Thoracic aorta (tissue), 2 donors: Measurements from ENCODE around the gene KCNA10. TPM values are rescaled to one million over a fixed set of nuclear protein-coding genes. Genes with fewer than 3 reads are reported as not detected.

ENCODE experiments used
- ATAC-seq: fragments of 150-250 bp; one replicate; pipeline ENCODE4 v1.8.0; 2017; ENCODE audit warnings: low read depth; ENCODE audit not compliant: insufficient number of reproducible peaks, low FRiP score
- DNase-seq: peaks from one replicate; pipeline ENCODE4 v3.0.0-alpha.2; 2020; ENCODE audit warnings: low spot score
- H3K27ac ChIP-seq, 2 donors: fragments of 200-600 bp; sonication (generic); 1 replicate in 1 of 2; 2 replicates in 1 of 2; pipeline ENCODE4 v1.5.1; 2016; ENCODE audit warnings: mild to moderate bottlenecking in 2 of 2, moderate library complexity in 2 of 2
- H3K27me3 ChIP-seq: fragments of 200-600 bp; sonication (generic); replicated peaks from 2 replicates; pipeline ENCODE4 v1.6.0; 2016; ENCODE audit warnings: mild to moderate bottlenecking; ENCODE audit not compliant: insufficient read depth
- H3K36me3 ChIP-seq: fragments of 200-600 bp; sonication (generic); one replicate; pipeline ENCODE4 v1.5.1; 2016
- H3K4me1 ChIP-seq, 2 donors: fragments of 200-600 bp; sonication (generic); 1 replicate in 1 of 2; 2 replicates in 1 of 2; pipeline versions ENCODE4 v1.5.1 to v1.6.0; 2016; ENCODE audit warnings: low read depth in 2 of 2, mild to moderate bottlenecking in 1 of 2; ENCODE audit not compliant: control insufficient read depth in 1 of 2
- H3K4me3 ChIP-seq: fragments of 200-600 bp; sonication (generic); 2 replicates; pipeline ENCODE4 v1.5.1; 2016; ENCODE audit warnings: mild to moderate bottlenecking
- H3K9me3 ChIP-seq: fragments of 200-600 bp; sonication (generic); 2 replicates; pipeline ENCODE4 v1.5.1; 2016
- total RNA-seq, 2 donors: library from RNA; depleted of rRNA; stranded (reverse); fragments of >200 nt; gene quantifications; one replicate each; pipeline versions ENCODE4 v1.1.0 to v1.2.3, GENCODE V29; 2016
- TF ChIP-seq, protein P1 (sequence below): fragments of 200-600 bp; sonication (generic); IDR thresholded peaks from one replicate; pipeline ENCODE4 v1.5.1; 2019; ENCODE audit warnings: antibody characterized with exemption

KCNA10 gene
- total RNA-seq, 2 donors from 2014 or later: not detected

DNA sequence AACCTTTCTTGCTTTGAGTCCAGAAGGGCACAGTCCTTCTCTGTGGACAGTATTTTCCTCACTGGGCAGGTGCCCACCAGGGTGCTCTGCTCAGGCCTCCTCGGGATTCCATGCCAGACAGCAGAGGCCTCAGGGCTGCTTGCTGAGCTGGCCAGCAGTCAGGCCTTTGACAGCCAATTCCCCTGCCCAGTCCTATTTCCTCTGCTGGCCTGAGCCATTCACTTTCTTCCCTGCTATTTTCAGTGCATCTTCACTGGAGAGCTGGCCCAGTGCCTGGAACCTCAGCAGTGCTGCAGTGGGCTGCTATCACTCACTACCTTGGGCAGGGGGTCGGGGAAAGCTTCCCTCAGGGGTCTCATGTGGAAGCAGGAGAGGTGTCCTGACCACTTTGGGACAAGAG, 33.2 kb downstream of the KCNA10 start:
- H3K27me3 ChIP-seq: no peaks in the 10 kb centered on the region
- no peak overlapping the region for H3K4me3 ChIP-seq
- no peaks in the 10 kb centered on the region for H3K36me3 ChIP-seq
- no peak overlapping the region for H3K27ac ChIP-seq
- DNase-seq (no peak), ATAC-seq (no peak)
- TF ChIP-seq, protein P1, sequence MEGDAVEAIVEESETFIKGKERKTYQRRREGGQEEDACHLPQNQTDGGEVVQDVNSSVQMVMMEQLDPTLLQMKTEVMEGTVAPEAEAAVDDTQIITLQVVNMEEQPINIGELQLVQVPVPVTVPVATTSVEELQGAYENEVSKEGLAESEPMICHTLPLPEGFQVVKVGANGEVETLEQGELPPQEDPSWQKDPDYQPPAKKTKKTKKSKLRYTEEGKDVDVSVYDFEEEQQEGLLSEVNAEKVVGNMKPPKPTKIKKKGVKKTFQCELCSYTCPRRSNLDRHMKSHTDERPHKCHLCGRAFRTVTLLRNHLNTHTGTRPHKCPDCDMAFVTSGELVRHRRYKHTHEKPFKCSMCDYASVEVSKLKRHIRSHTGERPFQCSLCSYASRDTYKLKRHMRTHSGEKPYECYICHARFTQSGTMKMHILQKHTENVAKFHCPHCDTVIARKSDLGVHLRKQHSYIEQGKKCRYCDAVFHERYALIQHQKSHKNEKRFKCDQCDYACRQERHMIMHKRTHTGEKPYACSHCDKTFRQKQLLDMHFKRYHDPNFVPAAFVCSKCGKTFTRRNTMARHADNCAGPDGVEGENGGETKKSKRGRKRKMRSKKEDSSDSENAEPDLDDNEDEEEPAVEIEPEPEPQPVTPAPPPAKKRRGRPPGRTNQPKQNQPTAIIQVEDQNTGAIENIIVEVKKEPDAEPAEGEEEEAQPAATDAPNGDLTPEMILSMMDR: no peak
- H3K9me3 ChIP-seq: no peaks in the 10 kb centered on the region
- no peaks in the 10 kb centered on the region for H3K4me1 ChIP-seq

DNA sequence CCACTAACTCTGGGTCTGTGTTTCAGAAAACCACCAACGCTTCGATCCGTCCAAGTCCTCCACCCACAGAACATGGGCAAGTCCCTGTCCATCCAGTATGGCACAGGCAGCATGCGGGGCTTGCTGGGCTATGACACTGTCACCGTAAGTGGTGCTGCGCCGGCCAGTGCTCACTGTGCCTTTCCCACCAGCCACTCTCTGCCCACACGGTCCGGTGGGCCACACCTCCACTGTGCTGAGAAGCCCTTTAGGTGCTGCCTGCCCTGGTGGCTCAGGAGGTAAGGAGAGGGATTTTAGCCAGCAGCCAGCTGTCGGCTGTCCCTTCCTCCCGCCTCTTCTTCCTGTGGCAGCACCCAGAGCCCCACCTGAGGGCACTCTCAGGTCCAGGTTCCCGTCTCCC, 34.2 kb downstream of the KCNA10 start:
- Histone ChIP-seq H3K9me3 (no peaks in the 10 kb centered on the region), H3K4me1 (no peaks in the 10 kb centered on the region), H3K27ac (no peak overlapping the region), H3K36me3 (no peaks in the 10 kb centered on the region), H3K4me3 (no peak overlapping the region), H3K27me3 (no peaks in the 10 kb centered on the region)
- no peak for ATAC-seq
- no peak for DNase-seq
- TF ChIP-seq, protein P1: no peak

DNA sequence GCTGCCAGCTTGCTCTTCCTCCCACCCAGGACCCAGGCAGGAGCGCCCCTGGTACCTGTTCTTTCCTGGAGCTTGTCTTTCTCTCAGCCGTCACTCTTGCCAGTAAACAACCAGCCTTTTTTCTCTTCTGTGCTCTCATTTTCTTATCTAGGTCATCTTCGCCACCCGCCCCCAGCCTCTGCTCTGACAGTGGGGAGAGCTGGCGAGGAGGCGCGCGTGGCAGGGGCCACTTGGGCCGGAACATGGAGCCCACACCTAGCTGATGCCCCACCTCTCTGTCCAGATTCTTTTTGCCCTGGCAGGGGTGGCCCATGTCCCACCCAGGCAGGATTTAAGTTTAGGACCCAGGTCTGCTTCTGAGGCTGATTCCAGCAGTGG, 35.7 kb downstream of the KCNA10 start:
- TF ChIP-seq, protein P1: no peak
- Histone ChIP-seq H3K27ac (no peak overlapping the region), H3K27me3 (no peaks in the 10 kb centered on the region), H3K36me3 (no peaks in the 10 kb centered on the region), H3K4me1 (no peaks in the 10 kb centered on the region), H3K4me3 (no peak overlapping the region), H3K9me3 (no peaks in the 10 kb centered on the region)
- DNase-seq: no peak
- no peak for ATAC-seq

DNA sequence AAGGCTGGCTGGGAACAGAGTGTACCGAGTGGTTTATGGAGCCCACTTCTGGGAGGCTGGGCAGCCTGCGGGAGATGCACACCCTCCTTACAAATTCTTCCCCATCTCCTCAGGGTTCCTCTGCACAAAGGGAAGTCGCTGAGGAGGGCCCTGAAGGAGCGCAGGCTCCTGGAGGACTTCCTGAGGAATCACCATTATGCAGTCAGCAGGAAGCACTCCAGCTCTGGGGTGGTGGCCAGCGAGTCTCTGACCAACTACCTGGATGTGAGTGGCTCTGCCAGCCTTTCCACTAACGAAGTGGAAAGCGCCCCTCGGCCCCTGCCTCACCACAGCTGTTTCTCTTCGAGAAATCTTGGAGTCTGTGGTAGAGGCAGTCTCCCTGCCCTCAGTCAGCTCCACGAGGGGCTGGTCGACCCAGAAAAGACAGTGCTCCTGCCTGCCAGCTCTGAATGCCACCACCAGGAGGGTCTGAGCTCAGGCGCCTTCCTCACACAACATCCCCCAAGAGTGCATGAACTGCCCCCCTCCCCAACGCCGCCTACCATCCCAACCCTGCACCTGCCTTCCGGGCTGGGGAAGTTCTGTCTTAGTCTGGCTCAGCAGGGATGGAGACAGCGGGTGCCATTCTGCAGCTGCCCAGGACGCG, 36.2 kb downstream of the KCNA10 start:
- Histone ChIP-seq H3K9me3 (no peaks in the 10 kb centered on the region), H3K27me3 (no peaks in the 10 kb centered on the region), H3K4me3 (no peak overlapping the region), H3K27ac (no peak overlapping the region), H3K36me3 (no peaks in the 10 kb centered on the region), H3K4me1 (no peaks in the 10 kb centered on the region)
- ATAC-seq (no peak), DNase-seq (no peak)
- TF ChIP-seq, protein P1: no peak

DNA sequence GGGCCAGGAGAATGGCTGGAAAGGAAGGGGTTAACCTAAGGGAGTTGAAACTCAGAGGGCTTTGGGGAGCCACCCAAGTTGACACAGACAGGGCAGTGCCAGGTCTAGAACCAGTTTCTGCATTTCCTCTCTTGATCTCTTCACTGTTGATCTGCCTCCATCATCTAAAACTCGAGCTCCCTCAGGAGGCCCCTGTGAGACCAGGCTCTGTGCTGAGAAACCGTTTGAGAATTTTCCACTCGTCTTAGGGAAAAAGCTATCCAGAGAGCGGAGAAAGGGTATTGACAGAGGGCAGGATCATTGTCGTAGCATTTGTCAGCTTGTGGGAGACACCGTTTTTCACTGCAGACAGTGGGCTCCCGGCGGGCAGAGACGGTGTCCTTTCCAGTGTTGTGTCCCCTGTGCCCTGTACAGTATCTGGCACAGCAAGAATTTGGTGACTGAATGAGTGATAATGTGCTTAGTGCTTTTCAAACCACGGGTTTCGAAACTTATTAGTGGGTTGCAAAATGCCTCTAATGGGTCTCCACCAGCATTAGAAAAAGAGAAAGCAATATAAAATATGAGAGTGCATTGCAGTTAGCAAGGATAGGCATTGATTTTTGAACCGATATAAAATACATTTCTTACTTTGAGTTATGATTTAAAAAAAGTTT, 36.9 kb downstream of the KCNA10 start:
- no peak overlapping the region for H3K27ac ChIP-seq
- H3K4me1 ChIP-seq: no peaks in the 10 kb centered on the region
- DNase-seq (no peak), ATAC-seq (no peak)
- no peaks in the 10 kb centered on the region for H3K9me3 ChIP-seq
- TF ChIP-seq, protein P1: no peak
- H3K36me3 ChIP-seq: no peaks in the 10 kb centered on the region
- H3K4me3 ChIP-seq: no peak overlapping the region
- no peaks in the 10 kb centered on the region for H3K27me3 ChIP-seq
